BE2C (cell line): ENCODE results near the gene FBXO38.

ENCODE experiments used
- DNase-seq: peaks from one replicate; pipeline ENCODE4 v3.0.0-alpha.2; 2020
- H3K27me3 ChIP-seq: fragments of 250-450 bp; sonication (Bioruptor Pico); 2 replicates; pipeline ENCODE4 v1.5.1; 2020; ENCODE audit warnings: mild to moderate bottlenecking
- H3K36me3 ChIP-seq: fragments of 250-450 bp; sonication (Bioruptor Pico); 2 replicates; pipeline ENCODE4 v1.5.1; 2020; ENCODE audit warnings: mild to moderate bottlenecking
- H3K4me1 ChIP-seq: fragments of 250-450 bp; sonication (Bioruptor Pico); 2 replicates; pipeline ENCODE4 v1.5.1; 2020
- H3K4me3 ChIP-seq: 2 replicates; pipeline ENCODE4 v1.5.1; 2011; ENCODE audit warnings: low read depth, low read length
- H3K9me3 ChIP-seq: fragments of 250-450 bp; sonication (Bioruptor Pico); 2 replicates; pipeline ENCODE4 v1.5.1; 2020
- CTCF ChIP-seq: IDR thresholded peaks from 2 replicates; pipeline ENCODE4 v1.5.1; 2012; ENCODE audit warnings: mild to moderate bottlenecking, low read depth, low read length

Gene FBXO38

DNA sequence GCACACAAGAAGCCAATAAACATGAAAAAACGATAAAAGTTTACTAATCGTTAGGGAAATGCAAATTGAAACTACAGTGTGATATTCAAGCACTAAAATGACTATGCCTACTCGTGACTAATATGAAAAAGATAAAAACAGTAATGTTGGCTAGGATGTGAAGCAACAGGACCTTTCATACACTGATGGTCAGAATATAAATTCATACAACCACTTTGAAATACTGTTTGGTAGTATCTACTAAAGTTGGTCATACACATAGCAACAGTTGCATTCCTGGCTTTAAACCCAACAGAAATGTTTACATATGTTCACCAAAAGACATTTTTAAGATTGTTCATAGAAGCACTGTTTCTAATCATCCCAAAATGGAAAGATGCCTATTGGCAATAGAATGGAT is 24.3 kb downstream of the FBXO38 start:
- no peak for DNase-seq
- no peak for TF ChIP-seq CTCF
- H3K9me3 ChIP-seq, result no peaks in the 10 kb centered on the region
- no peaks in the 10 kb centered on the region for H3K27me3 ChIP-seq
- peaks cover 48% of the 10 kb centered on the region for H3K36me3 ChIP-seq
- H3K4me1 ChIP-seq, result no peaks in the 10 kb centered on the region
- H3K4me3 ChIP-seq, result no peak overlapping the region

- no peak for DNase-seq
- Histone ChIP-seq H3K27me3 (no peaks in the 10 kb centered on the region), H3K4me3 (no peak overlapping the region), H3K36me3 (peaks cover 63% of the 10 kb centered on the region), H3K9me3 (no peaks in the 10 kb centered on the region), H3K4me1 (no peaks in the 10 kb centered on the region; the same call in 1 of the 2 replicates)
- TF ChIP-seq CTCF, result no peak
These were observed 28.4 kb downstream of the FBXO38 start for GRCh38 chr5:148412124-148412523.

DNA sequence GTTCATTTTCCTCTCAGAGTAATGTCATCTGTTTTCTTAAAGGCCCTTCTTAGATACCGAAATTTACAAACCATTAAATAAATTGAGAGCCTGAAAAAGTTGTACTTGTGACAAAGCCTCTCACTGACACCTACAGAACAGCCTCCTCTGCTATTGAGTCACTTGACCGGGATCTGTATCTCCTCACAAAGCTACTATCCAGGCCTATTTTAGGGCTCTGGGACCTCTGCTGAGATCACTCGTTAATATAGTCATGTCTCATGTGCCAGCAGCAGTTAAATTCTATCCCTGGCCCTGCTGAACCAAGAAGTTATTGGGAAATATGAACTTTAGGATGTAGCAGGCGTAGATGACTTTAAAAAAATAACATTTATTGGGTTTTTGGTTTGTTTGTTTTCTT is 31.1 kb downstream of the FBXO38 start:
- no peak for TF ChIP-seq CTCF
- H3K4me1 ChIP-seq, result no peaks in the 10 kb centered on the region; the same call in 1 of the 2 replicates
- H3K36me3 ChIP-seq, result peaks cover 71% of the 10 kb centered on the region

GRCh38 chr5:148416416-148416815 is 32.7 kb downstream of the FBXO38 start:
- H3K4me3 ChIP-seq, result no peak overlapping the region
- H3K36me3 ChIP-seq, result peaks cover 55% of the 10 kb centered on the region
- no peaks in the 10 kb centered on the region for H3K27me3 ChIP-seq
- H3K9me3 ChIP-seq, result no peaks in the 10 kb centered on the region
- TF ChIP-seq CTCF, result no peak
- DNase-seq, result no peak
- H3K4me1 ChIP-seq, result no peaks in the 10 kb centered on the region; the same call in 1 of the 2 replicates

More for the DNA sequence above, 31.1 kb downstream of the FBXO38 start:
- no peak for DNase-seq
- Histone ChIP-seq H3K27me3 (no peaks in the 10 kb centered on the region), H3K9me3 (no peaks in the 10 kb centered on the region), H3K4me3 (no peak overlapping the region)

GRCh38 chr5:148416921-148417320 is 33.2 kb downstream of the FBXO38 start:
- peak; percentile 5 for DNase-seq
- H3K36me3 ChIP-seq, result peaks cover 54% of the 10 kb centered on the region

GRCh38 chr5:148418511-148418910 is 34.8 kb downstream of the FBXO38 start:
- TF ChIP-seq CTCF, result no peak
- H3K27me3 ChIP-seq, result no peaks in the 10 kb centered on the region
- H3K4me3 ChIP-seq, result no peak overlapping the region
- no peaks in the 10 kb centered on the region for H3K9me3 ChIP-seq
- H3K4me1 ChIP-seq, result no peaks in the 10 kb centered on the region; the same call in 1 of the 2 replicates
- peaks cover 53% of the 10 kb centered on the region for H3K36me3 ChIP-seq
- DNase-seq, result no peak

More at GRCh38 chr5:148416921-148417320, 33.2 kb downstream of the FBXO38 start:
- Histone ChIP-seq H3K4me3 (no peak overlapping the region), H3K27me3 (no peaks in the 10 kb centered on the region), H3K4me1 (no peaks in the 10 kb centered on the region; the same call in 1 of the 2 replicates), H3K9me3 (no peaks in the 10 kb centered on the region)
- TF ChIP-seq CTCF, result no peak
